Measurements from ENCODE around the gene MAST3.

DNA sequence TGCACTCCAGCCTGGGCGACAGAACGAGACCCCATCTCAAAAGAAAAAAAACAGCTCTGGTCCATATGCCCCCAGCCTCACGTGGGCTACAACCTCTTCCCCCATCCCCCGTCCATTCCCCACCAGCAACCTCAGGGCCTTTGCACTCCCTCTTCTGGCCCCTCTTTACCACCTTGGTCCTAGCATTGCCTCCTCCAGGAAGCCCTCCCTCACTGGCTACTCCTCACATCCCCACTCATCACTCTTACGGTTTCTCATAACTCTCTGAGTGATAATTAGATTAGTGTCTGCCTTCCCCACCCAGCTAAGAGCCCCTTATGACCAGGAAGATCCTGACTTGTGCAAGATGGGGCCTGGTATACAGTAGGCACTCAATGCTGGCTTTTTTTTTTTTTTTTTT is 41.6 kb upstream of the MAST3 start:
- no peak for TF ChIP-seq POLR2A (IDR thresholded peaks at IDR 0.05)
- TF ChIP-seq, protein P1, sequence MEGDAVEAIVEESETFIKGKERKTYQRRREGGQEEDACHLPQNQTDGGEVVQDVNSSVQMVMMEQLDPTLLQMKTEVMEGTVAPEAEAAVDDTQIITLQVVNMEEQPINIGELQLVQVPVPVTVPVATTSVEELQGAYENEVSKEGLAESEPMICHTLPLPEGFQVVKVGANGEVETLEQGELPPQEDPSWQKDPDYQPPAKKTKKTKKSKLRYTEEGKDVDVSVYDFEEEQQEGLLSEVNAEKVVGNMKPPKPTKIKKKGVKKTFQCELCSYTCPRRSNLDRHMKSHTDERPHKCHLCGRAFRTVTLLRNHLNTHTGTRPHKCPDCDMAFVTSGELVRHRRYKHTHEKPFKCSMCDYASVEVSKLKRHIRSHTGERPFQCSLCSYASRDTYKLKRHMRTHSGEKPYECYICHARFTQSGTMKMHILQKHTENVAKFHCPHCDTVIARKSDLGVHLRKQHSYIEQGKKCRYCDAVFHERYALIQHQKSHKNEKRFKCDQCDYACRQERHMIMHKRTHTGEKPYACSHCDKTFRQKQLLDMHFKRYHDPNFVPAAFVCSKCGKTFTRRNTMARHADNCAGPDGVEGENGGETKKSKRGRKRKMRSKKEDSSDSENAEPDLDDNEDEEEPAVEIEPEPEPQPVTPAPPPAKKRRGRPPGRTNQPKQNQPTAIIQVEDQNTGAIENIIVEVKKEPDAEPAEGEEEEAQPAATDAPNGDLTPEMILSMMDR (IDR thresholded peaks at IDR 0.05), result no peak
